CD4-positive, alpha-beta T cell treated with Interleukin-10 for 1 hour (primary cell): ENCODE results near the gene ACTBL2.

Experiments
- DNase-seq: peaks from one replicate; pipeline ENCODE4 v3.0.0-alpha.2; 2020

The ACTBL2 gene

GRCh38 chr5:57448287-57448686, 34.3 kb downstream of the ACTBL2 start:
- no peak for DNase-seq

GRCh38 chr5:57447658-57448057, 35.0 kb downstream of the ACTBL2 start:
- DNase-seq = no peak

GRCh38 chr5:57446966-57447365, 35.6 kb downstream of the ACTBL2 start:
- no peak for DNase-seq

- no peak for DNase-seq
These were observed 36.9 kb downstream of the ACTBL2 start for GRCh38 chr5:57445705-57446037.

DNA sequence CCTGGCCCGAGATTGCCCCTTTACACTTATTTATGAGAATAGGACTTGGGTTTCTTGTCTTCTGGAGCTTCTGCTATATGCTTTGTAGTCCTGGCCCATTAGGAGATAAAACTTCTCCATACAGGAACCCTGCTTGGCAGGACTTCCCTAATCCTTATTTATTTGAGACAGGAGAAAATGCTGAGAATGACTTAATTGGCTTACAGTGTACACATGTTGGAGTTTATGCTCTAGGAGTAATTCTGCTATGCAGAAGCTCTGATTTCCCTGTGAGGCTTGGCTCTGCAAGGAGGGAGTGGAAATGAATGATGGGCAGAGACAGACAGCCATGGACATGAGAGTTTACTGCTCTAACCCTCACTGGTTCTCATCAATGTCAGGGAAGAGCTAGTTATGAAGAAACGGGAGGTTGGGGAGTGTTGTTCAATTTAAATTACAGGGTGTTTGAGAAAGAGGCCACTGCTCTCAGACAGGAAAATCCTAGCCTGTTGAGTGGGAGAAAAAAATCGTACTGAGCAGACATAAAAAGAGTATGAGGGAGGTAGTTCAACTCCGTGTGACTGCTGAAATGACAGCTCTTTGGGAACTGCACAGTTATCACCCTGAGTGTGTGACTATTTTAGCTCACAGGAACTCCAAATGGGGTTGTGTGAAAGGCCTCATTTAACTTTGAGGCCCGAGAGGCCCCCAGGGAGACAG, 37.5 kb downstream of the ACTBL2 start:
- DNase-seq = no peak

- no peak for DNase-seq
These were observed 40.4 kb downstream of the ACTBL2 start for GRCh38 chr5:57442080-57442839.

GRCh38 chr5:57441557-57441956, 41.1 kb downstream of the ACTBL2 start:
- no peak for DNase-seq

DNA sequence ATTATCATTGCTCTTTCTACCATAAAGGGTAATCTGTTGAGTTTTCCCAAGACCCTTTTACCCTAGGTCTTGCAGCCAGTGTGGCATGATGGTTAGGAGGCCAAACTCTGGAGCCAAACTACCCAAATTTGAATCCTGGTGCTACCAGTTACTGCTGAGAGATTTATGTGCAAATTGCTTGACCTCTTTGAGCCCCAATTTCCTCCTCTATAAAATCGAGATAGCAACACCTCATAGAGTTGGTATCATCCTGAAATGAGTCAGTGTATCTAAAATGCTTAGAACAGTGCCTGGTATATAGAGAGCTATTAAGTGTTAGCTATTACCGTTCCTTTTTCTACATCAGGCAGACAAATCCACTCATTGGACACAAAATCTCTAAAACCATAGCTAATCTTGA, 43.0 kb downstream of the ACTBL2 start:
- DNase-seq = no peak

DNA sequence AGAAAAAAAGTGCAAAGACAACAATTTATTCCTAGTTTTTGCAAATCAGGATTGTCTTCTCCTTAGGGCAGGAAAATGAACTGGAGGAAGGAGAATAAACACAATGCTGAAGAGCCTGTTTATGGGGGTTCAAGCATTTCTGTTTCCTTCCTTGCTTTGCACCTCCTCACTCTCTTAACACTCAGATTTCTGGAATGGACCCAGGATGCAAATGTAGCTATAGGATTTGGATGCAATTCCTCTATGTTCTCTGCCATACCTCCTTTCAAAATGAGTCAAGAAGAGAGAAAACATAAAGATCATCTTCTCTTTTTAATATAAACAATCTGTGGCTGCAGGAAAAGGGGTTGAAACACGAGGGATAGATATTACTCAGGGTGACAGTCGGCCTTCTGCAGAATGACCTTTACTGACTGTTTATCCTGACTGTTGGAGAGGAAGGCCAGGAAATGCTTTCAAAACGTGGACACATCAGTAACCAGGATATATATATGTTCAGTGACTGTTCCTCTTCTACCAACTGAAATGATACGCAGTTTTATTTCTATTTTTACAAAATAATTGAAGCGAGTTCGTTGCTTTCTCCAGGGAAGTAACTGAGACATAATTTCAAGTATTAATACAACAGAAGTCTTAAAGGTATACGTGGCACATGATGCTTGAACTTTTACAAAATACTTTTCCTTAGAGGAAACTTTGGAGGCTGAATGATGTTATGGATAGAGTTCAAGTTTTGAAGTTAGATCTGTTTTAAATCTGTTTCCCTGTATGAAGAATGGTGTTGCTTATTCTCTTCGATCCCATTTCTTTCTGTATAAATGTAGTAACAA, 44.4 kb downstream of the ACTBL2 start:
- no peak for DNase-seq

DNA sequence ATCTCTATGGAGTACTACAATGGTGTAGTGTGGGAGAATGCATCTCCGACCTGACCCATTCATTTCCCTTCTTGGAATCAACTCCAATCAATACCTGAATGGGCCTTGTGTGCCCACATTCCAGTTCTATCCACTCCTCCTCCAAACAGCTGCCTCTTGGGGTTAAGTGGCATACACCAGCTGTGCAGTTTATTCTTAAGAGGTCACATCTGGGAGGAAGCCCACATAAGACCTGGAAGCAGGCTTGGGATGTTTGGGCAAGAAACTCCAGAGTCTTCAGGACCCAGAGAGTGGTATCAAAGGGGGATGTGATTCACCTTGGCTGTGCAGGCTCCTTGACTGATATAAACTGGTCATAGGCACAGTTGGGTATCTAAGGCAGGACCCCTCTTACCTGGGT, 46.0 kb downstream of the ACTBL2 start:
- no peak for DNase-seq

DNA sequence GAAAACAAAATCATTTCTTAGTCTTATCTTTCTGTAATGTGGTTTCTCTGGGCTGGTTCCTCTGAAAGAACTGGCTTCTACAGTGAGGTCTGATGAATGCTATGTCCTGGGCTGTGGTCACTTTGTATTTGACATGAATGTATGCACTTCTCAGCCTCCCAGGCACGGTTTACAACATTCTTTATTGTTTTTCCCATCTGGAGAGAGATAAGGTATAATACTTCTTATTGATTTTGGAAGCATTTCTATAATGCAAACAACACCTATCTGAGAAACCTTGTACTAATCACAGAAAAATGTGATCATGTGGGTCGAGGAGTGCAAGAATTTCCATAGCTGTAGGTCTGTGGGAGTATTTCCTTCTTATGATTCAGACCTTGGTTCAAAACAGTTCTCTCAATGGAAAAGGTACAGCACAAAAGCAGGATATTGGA, 46.9 kb downstream of the ACTBL2 start:
- no peak for DNase-seq

- DNase-seq = no peak
These were observed 47.9 kb downstream of the ACTBL2 start for GRCh38 chr5:57434683-57435082.

DNA sequence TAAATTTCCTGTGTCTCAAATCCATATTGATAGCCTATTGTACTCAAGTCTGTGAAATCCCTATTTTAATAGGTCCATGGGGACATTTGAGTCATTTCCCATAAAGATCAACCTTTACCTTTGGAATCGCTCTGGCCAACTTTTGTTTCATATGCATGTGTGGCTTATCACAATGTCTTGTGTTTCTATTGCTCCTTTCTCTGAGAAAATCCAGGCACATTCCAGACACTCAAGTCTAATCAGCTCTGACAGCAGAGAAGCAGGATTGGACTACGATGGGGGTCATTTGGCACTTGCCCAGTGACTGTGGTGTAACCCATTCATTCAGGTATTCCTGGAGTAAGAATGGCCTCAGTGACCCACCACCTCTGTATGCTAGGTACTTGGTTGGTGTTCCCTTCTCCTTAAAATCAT, 48.4 kb downstream of the ACTBL2 start:
- no peak for DNase-seq

GRCh38 chr5:57432876-57433275, 49.7 kb downstream of the ACTBL2 start:
- DNase-seq = no peak

- no peak for DNase-seq
These were observed 50.9 kb downstream of the ACTBL2 start for GRCh38 chr5:57431759-57432158.
